GM19025 (cell line): ENCODE measurements around the gene FGF5.
"Not testable (repeated sequence)": the region's sequence is repeated elsewhere in the genome, so short reads cannot be mapped to it uniquely, and the experiment has no call there.

Experiments
- ATAC-seq: cut with Tn5 transposase; IDR thresholded peaks from one replicate; pipeline ENCODE4 v1.9.1; 2021; ENCODE audit warnings: mild to moderate bottlenecking, low read depth, moderate library complexity; ENCODE audit not compliant: unreplicated experiment

Gene FGF5, protein sequence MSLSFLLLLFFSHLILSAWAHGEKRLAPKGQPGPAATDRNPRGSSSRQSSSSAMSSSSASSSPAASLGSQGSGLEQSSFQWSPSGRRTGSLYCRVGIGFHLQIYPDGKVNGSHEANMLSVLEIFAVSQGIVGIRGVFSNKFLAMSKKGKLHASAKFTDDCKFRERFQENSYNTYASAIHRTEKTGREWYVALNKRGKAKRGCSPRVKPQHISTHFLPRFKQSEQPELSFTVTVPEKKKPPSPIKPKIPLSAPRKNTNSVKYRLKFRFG

DNA sequence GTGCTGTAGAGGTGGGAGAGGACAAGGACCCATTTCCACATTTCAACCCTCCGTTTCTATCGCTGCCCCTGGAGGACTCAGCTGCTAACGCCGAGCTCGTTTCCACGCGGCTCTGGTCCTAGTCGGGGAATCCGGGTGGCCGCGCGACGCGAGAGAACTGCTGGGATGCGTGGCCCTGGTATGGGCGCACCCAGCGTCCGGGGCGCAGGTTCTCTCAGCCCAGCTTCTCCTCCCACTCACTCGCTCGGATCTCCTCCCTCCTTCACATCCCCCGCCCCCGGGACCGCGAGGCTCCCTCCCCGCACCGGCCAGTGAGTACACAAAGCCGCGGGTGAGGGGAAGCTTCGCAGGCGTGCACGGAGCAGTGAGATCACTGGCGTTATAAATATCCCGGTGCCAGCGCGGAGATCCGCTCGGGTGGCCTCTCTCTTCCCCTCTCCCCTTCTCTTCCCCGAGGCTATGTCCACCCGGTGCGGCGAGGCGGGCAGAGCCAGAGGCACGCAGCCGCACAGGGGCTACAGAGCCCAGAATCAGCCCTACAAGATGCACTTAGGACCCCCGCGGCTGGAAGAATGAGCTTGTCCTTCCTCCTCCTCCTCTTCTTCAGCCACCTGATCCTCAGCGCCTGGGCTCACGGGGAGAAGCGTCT lies at the start of gene FGF5:
Gene FGF5 (plus strand): TSS at position 412 of the 649 bp plus-strand sequence. CDS start 161 bp downstream, at position 573.
- ATAC-seq = no peak

- no peak for ATAC-seq
Observed at GRCh38 chr4:80219301-80220025, 47.0 kb upstream of the FGF5 start.

DNA sequence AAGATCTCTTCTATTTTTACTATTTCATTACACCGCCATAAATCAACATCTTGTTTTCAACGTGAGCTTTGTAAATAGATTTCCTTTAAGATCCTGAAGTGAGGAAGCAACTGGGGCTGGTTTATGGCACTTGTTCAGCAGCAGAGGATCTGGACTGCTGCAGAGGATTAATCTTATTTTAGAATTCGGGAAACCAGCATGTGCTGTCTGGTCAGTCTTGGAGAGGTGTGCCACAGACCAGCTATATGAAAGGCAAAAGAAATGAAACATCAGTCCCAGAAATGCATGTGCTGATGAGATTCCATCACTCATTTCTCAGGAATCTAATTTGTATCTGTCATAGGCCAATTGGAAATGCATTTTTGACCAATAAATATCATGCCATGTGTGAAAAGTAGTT lies 45.8 kb upstream of the FGF5 start:
- no peak for ATAC-seq

GRCh38 chr4:80221161-80221560 lies 45.3 kb upstream of the FGF5 start:
- no peak for ATAC-seq

DNA sequence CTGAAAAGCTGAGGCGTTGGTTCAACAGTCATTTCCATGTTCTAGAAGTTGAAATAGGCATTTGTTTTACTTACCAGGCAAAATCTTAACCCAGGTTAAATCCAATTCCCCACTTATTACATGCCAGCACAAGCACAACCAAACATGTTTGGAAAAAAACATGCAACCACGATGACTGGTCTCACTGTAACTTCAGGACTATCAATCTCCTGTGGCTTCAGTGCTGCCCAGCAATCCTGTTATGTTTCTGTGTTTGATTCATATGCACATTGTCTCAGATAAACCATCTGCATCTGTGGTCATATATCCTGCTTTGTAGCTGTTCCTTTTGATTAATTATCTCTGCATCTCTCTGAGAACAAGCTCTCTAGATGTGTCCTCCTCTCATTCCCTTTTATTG lies 40.9 kb upstream of the FGF5 start:
- ATAC-seq = no peak

DNA sequence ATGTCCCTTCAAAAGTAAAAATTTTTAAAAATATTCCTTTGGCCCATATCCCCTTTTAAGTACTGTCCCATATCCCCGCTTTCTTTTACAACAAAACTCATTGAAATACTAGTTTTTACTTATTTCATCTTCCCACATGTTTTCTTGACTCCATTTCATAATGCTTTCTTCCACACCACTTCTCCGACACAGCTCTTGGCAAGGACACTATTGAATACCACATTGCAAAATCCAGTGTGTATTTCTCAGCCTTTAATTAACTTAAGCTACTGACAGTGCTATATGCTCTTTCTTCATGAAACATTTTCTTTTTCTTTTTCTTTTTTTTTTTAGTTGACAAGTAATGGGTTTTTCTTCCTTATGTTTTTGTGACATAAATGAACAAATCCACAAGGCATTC lies 40.4 kb upstream of the FGF5 start:
- ATAC-seq = no peak

- no peak for ATAC-seq
Observed at GRCh38 chr4:80228460-80228859, 38.0 kb upstream of the FGF5 start.

DNA sequence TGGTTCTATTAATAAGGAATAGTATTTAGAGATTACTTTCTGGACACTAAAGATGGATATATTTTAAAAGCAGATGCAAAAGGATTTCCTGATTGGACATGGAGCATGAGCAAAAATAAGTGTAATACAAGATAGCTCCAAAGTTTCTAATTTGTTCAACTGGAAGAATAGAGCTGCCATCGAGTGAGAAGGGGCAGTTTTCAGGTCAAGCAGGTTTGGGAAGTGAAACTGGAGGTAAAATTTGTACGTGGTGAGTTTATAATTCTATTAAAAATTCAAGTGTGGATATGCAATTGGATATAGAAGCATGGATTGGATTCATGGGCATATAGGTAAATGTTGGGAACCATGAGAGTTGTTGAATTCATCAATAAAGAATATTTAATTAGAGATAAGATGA lies 37.3 kb upstream of the FGF5 start:
- ATAC-seq = no peak

- peak; percentile 76 for ATAC-seq
Observed at GRCh38 chr4:80229590-80229989, 36.9 kb upstream of the FGF5 start.

- ATAC-seq = no peak
Observed at GRCh38 chr4:80231180-80231579, 35.3 kb upstream of the FGF5 start.

- ATAC-seq = no peak
Observed at GRCh38 chr4:80232707-80233370, 33.6 kb upstream of the FGF5 start.

GRCh38 chr4:80233390-80233789 lies 33.1 kb upstream of the FGF5 start:
- ATAC-seq = no peak

DNA sequence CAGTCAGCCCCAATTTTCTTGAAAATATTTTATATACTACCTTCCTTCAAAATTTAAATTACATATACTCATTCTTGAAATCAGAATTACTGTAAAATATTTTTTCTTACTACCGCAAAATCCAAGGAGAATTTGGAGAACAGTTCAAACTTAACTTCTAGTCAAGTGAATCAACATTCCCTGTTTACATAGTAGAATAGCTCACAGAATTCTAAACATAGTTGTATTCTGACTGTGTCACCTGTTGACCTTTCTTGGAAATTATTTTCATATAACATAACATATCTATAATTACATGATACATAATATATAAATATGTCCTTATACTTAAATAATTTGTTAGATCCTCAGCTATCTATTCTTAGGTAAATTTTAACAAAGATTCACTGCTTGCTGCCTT lies 31.0 kb upstream of the FGF5 start:
- ATAC-seq = no peak

GRCh38 chr4:80237992-80238391 lies 28.5 kb upstream of the FGF5 start:
- no peak for ATAC-seq

DNA sequence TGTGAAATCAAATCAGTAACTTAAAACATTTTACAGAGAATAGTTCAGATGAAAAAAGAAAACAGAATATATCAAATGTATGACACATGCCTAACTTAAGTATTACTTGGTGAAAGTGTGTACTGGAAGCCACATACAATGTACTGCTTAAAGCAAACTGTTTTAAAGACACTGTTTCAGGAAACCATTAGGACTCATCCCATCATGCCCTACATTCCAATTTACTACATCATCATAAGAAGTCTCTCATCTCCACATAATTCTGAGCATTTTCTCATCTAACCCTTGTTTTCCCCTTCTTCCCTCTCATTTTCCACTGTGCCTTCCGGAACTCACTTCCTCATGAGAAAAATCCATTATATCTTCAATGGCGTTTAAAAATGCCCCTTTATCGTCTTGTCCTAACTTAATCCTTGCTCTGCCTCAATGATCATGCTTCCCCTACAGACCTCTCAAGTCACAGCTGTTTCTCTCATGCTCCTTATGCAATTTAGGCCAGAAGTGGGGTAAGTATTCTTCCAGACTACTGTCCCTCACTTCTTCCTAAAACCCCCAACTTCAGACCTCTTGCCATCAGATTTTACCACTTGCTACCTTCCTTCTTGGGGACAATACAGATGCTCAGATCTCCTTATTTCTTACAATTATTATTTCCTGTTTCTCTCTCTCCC lies 26.8 kb upstream of the FGF5 start:
- no peak for ATAC-seq

DNA sequence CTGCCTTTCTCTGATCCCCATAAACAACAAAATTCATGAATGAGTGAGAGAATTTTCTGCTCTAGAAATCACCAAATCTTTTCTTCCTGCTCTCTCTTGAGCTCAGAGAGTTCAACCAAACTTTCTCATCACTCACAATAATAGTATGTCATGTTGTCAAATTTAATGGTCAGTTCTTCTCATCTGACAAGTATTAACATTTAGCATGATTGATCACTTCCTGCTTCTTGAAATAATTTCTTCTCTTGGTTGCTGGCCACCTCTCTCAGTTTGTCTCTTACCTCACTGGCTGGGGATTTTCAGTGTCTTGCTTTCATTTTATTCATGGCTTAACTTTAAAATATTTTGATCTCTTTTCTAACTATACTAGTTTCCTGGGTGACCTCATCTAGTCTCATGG lies 25.5 kb upstream of the FGF5 start:
- ATAC-seq = no peak

DNA sequence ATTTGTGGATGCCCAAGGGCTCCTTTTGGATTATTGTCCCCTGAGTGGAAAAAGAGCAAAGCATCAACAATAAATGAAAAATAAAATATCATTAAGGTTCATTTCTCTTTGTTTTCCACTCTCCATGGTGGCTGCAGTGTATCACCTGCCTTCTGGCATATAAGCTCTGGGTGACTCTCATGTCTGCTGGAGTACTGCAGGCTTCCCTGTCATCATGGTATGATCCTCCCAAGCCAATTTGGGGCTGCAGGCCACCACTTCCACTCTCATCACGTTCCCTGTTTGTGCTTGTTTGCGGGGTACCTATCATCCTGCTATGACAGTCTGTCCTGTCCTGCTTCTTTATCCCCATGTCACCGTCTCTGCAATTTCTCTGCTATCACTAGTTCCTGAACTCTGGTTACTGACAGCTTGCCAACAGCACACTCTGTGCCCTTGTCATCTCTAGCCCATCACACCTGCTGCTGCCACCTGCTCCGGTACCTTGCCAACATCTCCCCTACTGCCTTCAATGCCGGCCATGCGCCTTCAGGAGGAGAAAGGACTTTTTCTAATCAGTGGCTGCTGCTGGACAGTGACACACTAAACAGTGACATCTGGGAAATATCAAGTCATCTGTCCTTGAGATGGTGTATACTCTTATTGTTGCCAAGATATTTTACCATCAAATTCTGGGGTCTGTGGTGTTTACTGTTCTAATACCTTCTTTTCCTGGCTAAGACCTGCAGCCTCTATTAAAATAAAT lies 23.0 kb upstream of the FGF5 start:
- ATAC-seq = no peak

- ATAC-seq = not testable (repeated sequence)
Observed at GRCh38 chr4:80247484-80247883, 19.0 kb upstream of the FGF5 start.

DNA sequence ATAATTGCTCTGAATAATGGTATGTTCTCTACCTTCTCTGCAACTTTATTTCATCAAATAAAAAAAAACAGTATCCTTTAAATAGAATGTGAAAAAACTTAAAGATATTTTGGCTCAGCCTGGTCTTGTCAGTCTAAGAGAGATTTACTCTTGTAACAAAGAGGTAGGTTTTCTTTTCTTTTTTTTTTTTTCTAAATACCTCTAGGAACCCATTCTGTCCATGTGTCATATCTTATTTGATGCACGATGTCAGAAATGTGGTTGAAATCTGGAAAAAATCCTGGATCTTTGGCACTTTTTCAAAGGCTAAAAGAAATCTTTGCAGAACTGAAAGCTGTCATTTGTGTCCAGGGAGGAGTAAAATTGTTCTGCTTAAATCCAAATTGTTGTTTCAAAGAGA lies 17.3 kb upstream of the FGF5 start:
- no peak for ATAC-seq

DNA sequence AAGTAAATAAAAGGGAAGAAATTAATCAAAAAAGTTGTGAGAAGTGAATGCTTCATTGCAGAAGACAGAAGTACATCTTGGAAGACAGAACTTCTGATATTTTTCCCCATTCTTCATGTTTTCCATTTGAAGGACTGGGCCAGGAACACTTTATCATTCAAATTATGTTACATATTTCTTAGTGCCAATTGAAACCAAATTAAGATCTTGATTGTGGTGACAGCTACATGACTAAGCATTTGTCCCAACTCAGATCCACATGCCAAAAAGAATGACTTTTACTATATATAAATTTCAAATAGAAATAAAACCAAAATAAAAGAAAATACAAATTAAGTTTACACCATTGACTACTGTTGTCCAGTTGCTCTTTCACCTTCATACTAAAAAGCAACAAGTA lies 14.0 kb upstream of the FGF5 start:
- ATAC-seq = no peak
